Measurements from ENCODE around the gene GIGYF2.
"Not testable (repeated sequence)": the region's sequence is repeated elsewhere in the genome, so short reads cannot be mapped to it uniquely, and the experiment has no call there.

The GIGYF2 gene

GRCh38 chr2:232900811-232901735, 203.9 kb downstream of the GIGYF2 start:
- no peak overlapping the region for H3K4me3 ChIP-seq (ENCODE audit: low read length)
- H2AFZ ChIP-seq (ENCODE audit: low read length) = no peak overlapping the region
- H3K4me2 ChIP-seq (ENCODE audit: low read depth, low read length) = no peak overlapping the region

DNA sequence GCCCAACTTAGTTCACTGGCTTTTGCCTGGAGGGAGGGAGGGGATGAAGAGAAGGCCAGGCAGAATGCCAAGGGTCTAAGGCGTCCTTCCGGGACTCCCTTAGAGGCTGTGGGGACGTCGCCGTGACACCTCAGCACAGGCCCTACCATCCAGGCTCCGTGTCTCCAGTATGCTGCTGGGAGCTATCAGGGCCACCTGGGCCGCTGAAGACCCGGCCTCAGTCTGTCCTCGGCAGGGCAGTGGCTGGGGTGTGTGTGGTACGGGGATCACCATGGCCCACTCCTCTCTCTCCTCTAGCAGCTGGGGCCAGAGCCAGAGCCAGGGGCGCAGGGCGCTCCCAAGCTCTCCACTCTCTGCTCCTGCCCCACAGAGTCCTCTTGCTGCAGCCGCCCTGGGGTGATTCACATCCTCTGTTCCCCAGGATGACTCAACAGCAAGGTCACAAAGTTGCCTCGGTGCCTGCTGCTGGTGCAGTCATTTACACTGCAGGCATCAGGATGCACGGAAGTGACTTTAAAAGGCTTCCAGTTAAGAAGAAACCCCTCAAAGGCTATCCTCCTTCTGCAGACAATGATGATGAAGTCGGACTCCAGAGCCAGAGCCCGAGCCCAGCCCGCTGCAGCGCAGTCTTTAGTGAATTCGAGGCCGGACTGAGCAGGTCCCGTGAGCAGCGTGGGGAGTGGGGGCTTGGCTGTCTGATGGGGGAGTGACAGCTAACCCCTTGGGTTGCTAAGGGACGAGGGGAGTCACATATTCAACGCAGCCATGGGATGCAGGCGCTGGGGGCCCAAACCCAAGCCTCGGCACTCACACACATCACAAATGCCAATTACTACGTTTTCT, 204.8 kb downstream of the GIGYF2 start:
- Histone ChIP-seq H2AFZ (ENCODE audit: low read length) (no peak overlapping the region), H3K9me2 (replicated peaks; ENCODE audit: insufficient read depth, low read length) (no peaks in the 10 kb centered on the region), H3K4me1 (ENCODE audit: low read length) (no peaks in the 10 kb centered on the region), H4K20me1 (ENCODE audit: insufficient read depth, low read length) (no peaks in the 10 kb centered on the region), H3K4me3 (ENCODE audit: low read length) (no peak overlapping the region), H3K9ac (ENCODE audit: low read length) (no peak overlapping the region), H3K79me2 (ENCODE audit: low read length) (no peaks in the 10 kb centered on the region), H3K9me3 (replicated peaks; ENCODE audit: insufficient read depth, low read length) (no peaks in the 10 kb centered on the region), H3K36me3 (replicated peaks; ENCODE audit: insufficient read depth, low read length) (no peaks in the 10 kb centered on the region), H3F3A (ENCODE audit: insufficient read depth, low read length) (no peaks in the 10 kb centered on the region), H3K4me2 (ENCODE audit: low read depth, low read length) (no peak overlapping the region), H3K27ac (ENCODE audit: low read length) (no peak overlapping the region), H3K27me3 (replicated peaks; ENCODE audit: insufficient read depth, low read length) (no peaks in the 10 kb centered on the region)
- TF ChIP-seq EZH2phosphoT487 (IDR thresholded peaks at IDR 0.05; ENCODE audit: low read length) (no peak), EZH2 (optimal IDR thresholded peaks at IDR 0.05; ENCODE audit: low read depth, low read length) (no peak)
- TF ChIP-seq, protein P1, sequence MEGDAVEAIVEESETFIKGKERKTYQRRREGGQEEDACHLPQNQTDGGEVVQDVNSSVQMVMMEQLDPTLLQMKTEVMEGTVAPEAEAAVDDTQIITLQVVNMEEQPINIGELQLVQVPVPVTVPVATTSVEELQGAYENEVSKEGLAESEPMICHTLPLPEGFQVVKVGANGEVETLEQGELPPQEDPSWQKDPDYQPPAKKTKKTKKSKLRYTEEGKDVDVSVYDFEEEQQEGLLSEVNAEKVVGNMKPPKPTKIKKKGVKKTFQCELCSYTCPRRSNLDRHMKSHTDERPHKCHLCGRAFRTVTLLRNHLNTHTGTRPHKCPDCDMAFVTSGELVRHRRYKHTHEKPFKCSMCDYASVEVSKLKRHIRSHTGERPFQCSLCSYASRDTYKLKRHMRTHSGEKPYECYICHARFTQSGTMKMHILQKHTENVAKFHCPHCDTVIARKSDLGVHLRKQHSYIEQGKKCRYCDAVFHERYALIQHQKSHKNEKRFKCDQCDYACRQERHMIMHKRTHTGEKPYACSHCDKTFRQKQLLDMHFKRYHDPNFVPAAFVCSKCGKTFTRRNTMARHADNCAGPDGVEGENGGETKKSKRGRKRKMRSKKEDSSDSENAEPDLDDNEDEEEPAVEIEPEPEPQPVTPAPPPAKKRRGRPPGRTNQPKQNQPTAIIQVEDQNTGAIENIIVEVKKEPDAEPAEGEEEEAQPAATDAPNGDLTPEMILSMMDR (IDR thresholded peaks at IDR 0.05; ENCODE audit: low read length) = no peak
- DNase-seq = no peak

More at GRCh38 chr2:232900811-232901735, 203.9 kb downstream of the GIGYF2 start:
- Histone ChIP-seq H3K9ac (ENCODE audit: low read length) (no peak overlapping the region), H3K79me2 (ENCODE audit: low read length) (no peaks in the 10 kb centered on the region), H3K9me2 (replicated peaks; ENCODE audit: insufficient read depth, low read length) (no peaks in the 10 kb centered on the region), H3K27me3 (replicated peaks; ENCODE audit: insufficient read depth, low read length) (no peaks in the 10 kb centered on the region), H4K20me1 (ENCODE audit: insufficient read depth, low read length) (no peaks in the 10 kb centered on the region), H3K36me3 (replicated peaks; ENCODE audit: insufficient read depth, low read length) (no peaks in the 10 kb centered on the region), H3F3A (ENCODE audit: insufficient read depth, low read length) (no peaks in the 10 kb centered on the region), H3K27ac (ENCODE audit: low read length) (no peak overlapping the region), H3K9me3 (replicated peaks; ENCODE audit: insufficient read depth, low read length) (no peaks in the 10 kb centered on the region), H3K4me1 (ENCODE audit: low read length) (no peaks in the 10 kb centered on the region)
- no peak for TF ChIP-seq EZH2 (optimal IDR thresholded peaks at IDR 0.05; ENCODE audit: low read depth, low read length)
- TF ChIP-seq, protein P1 (IDR thresholded peaks at IDR 0.05; ENCODE audit: low read length) = no peak
- no peak for TF ChIP-seq EZH2phosphoT487 (IDR thresholded peaks at IDR 0.05; ENCODE audit: low read length)
- no peak for DNase-seq

GRCh38 chr2:232903989-232904388, 206.9 kb downstream of the GIGYF2 start:
- no peaks in the 10 kb centered on the region for H4K20me1 ChIP-seq (ENCODE audit: insufficient read depth, low read length)
- H3K36me3 ChIP-seq (replicated peaks; ENCODE audit: insufficient read depth, low read length) = no peaks in the 10 kb centered on the region
- no peak overlapping the region for H3K27ac ChIP-seq (ENCODE audit: low read length)
- no peaks in the 10 kb centered on the region for H3K4me1 ChIP-seq (ENCODE audit: low read length)
- H3K9ac ChIP-seq (ENCODE audit: low read length) = no peak overlapping the region
- TF ChIP-seq, protein P1 (IDR thresholded peaks at IDR 0.05; ENCODE audit: low read length) = no peak
- TF ChIP-seq EZH2phosphoT487 (IDR thresholded peaks at IDR 0.05; ENCODE audit: low read length) (no peak), EZH2 (optimal IDR thresholded peaks at IDR 0.05; ENCODE audit: low read depth, low read length) (no peak)
- H3K4me2 ChIP-seq (ENCODE audit: low read depth, low read length) = no peak overlapping the region
- no peaks in the 10 kb centered on the region for H3K9me3 ChIP-seq (replicated peaks; ENCODE audit: insufficient read depth, low read length)
- no peak overlapping the region for H2AFZ ChIP-seq (ENCODE audit: low read length)
- no peak for DNase-seq
- H3F3A ChIP-seq (ENCODE audit: insufficient read depth, low read length) = no peaks in the 10 kb centered on the region
- H3K27me3 ChIP-seq (replicated peaks; ENCODE audit: insufficient read depth, low read length) = no peaks in the 10 kb centered on the region
- H3K9me2 ChIP-seq (replicated peaks; ENCODE audit: insufficient read depth, low read length) = no peaks in the 10 kb centered on the region
- H3K4me3 ChIP-seq (ENCODE audit: low read length) = no peak overlapping the region
- H3K79me2 ChIP-seq (ENCODE audit: low read length) = no peaks in the 10 kb centered on the region

GRCh38 chr2:232906867-232907717, 210.0 kb downstream of the GIGYF2 start:
- H3K4me2 ChIP-seq (ENCODE audit: low read depth, low read length); H2AFZ ChIP-seq (ENCODE audit: low read length); H3K36me3 ChIP-seq (replicated peaks; ENCODE audit: insufficient read depth, low read length); H3K27ac ChIP-seq (ENCODE audit: low read length); DNase-seq; H3K79me2 ChIP-seq (ENCODE audit: low read length); H3K4me1 ChIP-seq (ENCODE audit: low read length); H3K9me2 ChIP-seq (replicated peaks; ENCODE audit: insufficient read depth, low read length); H3K27me3 ChIP-seq (replicated peaks; ENCODE audit: insufficient read depth, low read length); H3K9me3 ChIP-seq (replicated peaks; ENCODE audit: insufficient read depth, low read length); H3F3A ChIP-seq (ENCODE audit: insufficient read depth, low read length); H3K4me3 ChIP-seq (ENCODE audit: low read length); H3K9ac ChIP-seq (ENCODE audit: low read length); H4K20me1 ChIP-seq (ENCODE audit: insufficient read depth, low read length): not testable (repeated sequence)
